GM13977 (cell line): ENCODE measurements around the gene NUP153.

Experiments
- DNase-seq: peaks from one replicate; pipeline ENCODE4 v3.0.0; 2012; ENCODE audit warnings: low spot score
- CTCF ChIP-seq: IDR thresholded peaks from 2 replicates; pipeline ENCODE4 v1.5.1; 2012; ENCODE audit warnings: mild to moderate bottlenecking, control low read depth; ENCODE audit not compliant: insufficient read depth; ENCODE audit errors: extremely low read depth, missing control alignments
- in situ Hi-C: fragments of 300-500 bp; cut with MboI; formaldehyde crosslinking; loops from one replicate; pipeline ENCODE4 v1.12.0; 2022; ENCODE audit warnings: low sequenced_read_pairs, low pct_unique_long_range_greater_than_20kb, mixed read lengths, inconsistent platforms; ENCODE audit not compliant: unreplicated experiment

The NUP153 gene

GRCh38 chr6:17665132-17665531, 41.6 kb downstream of the NUP153 start:
- DNase-seq: no peak
- no peak for TF ChIP-seq CTCF
- in situ Hi-C loops: no loop called here

- in situ Hi-C loops: no loop called here
- TF ChIP-seq CTCF: no peak
- DNase-seq: no peak
These were observed 43.5 kb downstream of the NUP153 start for GRCh38 chr6:17663226-17663625.

- DNase-seq: no peak
- TF ChIP-seq CTCF: no peak
- in situ Hi-C loops: no loop called here
These were observed 44.1 kb downstream of the NUP153 start for GRCh38 chr6:17662585-17662984.

GRCh38 chr6:17656644-17657043, 50.1 kb downstream of the NUP153 start:
- no peak for DNase-seq
- no peak for TF ChIP-seq CTCF
- in situ Hi-C loops: no loop called here

GRCh38 chr6:17656092-17656491, 50.6 kb downstream of the NUP153 start:
- DNase-seq: no peak
- in situ Hi-C loops: no loop called here
- no peak for TF ChIP-seq CTCF

GRCh38 chr6:17653198-17653882, 53.4 kb downstream of the NUP153 start:
- no peak for TF ChIP-seq CTCF
- in situ Hi-C loops: no loop called here
- no peak for DNase-seq

GRCh38 chr6:17650656-17651309, 55.9 kb downstream of the NUP153 start:
- no peak for DNase-seq

More at GRCh38 chr6:17650656-17651309, 55.9 kb downstream of the NUP153 start:
- no peak for TF ChIP-seq CTCF
- in situ Hi-C loops: no loop called here
